GM19372 (cell line): Measurements from ENCODE around the gene AKAP9.
"Not testable (repeated sequence)": the region's sequence is repeated elsewhere in the genome, so short reads cannot be mapped to it uniquely, and the experiment has no call there.

ENCODE experiments used
- ATAC-seq: cut with Tn5 transposase; IDR thresholded peaks from one replicate; pipeline ENCODE4 v1.9.1; 2021; ENCODE audit warnings: mild to moderate bottlenecking, low read depth, moderate library complexity; ENCODE audit not compliant: unreplicated experiment

Gene AKAP9

DNA sequence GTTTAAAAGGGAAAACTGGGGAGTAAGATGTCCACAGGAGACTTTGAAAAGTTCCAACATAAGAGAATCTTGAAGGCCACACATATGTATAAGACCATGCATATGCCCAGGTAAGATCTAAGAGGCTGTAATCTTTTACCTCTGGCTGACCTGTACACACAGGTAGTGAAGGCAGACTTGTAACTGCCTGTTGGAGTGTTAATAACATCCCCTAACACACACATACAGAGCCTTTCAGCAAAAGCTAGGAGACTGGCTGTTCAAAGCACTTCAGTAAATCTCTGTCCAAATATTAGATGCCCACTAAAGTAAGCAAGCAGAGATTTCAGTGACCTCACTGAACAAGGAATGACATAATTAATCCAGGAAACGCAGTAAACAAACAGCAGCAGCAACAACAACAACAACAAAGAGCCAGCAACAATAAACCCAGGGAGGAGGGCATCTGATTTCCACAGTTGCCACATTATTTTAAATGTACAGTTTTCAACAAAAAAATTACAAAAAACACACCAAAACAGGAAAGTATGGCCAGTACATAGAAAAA is 178.6 kb downstream of the AKAP9 start:
- no peak for ATAC-seq

DNA sequence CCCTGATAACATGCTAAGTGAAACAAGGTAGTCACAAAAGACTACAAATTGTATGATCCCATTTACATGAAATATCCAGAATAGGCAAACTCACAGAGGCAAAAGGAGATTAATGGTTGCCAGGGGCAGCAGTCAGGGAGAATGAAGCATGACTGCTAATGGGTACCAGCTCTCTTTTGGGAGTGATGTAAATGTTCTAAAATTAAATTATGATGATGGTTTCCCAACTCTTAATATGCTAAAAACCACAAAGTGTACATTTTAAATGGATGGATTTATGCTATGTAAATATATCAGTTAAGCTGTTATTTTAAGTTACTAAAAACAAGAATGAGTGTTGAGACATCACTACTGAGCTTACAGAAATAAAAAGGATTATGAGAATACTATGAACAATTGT is 181.0 kb downstream of the AKAP9 start:
- ATAC-seq = no peak

DNA sequence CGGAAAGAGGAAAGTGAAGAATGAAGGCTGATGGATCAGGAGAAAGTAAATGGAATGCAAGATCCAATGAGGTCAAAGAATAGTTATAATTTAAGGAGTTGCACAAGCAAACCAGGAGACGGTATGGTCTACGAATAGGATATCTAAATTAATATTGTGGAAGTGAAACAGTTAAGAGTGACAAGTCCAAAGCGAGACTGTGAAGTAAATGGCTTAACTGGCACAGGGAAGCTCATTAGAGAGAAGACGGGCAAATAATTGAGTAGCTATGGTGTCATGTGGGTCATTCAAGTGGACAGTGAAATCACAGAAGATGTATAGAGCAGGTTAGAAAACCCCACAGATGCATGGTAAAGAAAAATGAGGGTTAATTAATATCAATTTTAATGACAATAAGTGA is 190.4 kb downstream of the AKAP9 start:
- no peak for ATAC-seq

DNA sequence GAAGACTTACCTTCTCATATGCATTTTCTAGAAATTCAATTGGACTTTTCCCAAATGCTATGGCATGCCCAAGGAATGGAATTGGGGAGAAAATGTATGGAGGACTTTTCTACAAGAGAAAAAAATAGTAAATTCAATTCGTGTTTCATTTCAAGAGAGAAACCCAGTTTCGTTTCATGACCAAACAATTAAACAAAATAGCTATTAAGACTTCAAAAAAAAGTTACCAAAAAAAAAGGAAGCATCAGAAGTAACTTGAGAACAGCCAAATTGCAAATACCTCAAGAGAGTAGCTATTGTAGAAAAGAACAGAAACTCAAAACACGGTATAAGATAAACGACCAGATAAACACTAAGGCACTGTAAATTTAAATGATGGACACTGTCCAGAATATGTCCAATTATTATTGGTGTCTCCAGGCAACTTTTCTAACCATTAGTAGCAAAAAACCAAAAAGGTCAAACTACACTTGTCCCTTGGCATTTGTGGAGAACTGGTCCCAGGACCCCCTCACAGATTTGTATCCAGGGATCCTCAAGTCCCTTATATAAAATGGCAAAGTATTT is 191.2 kb downstream of the AKAP9 start:
- no peak for ATAC-seq

GRCh38 chr7:92133133-92133736 is 192.6 kb downstream of the AKAP9 start:
- ATAC-seq = no peak

GRCh38 chr7:92133737-92134270 is 193.1 kb downstream of the AKAP9 start:
- ATAC-seq = peak; percentile 27

GRCh38 chr7:92134271-92135051 is 193.8 kb downstream of the AKAP9 start, which contains the start of gene CYP51A1:
Gene CYP51A1 (minus strand): TSS chr7:92134477. CDS start chr7:92134364, 113 bp downstream.
- ATAC-seq = peak; percentile 81

DNA sequence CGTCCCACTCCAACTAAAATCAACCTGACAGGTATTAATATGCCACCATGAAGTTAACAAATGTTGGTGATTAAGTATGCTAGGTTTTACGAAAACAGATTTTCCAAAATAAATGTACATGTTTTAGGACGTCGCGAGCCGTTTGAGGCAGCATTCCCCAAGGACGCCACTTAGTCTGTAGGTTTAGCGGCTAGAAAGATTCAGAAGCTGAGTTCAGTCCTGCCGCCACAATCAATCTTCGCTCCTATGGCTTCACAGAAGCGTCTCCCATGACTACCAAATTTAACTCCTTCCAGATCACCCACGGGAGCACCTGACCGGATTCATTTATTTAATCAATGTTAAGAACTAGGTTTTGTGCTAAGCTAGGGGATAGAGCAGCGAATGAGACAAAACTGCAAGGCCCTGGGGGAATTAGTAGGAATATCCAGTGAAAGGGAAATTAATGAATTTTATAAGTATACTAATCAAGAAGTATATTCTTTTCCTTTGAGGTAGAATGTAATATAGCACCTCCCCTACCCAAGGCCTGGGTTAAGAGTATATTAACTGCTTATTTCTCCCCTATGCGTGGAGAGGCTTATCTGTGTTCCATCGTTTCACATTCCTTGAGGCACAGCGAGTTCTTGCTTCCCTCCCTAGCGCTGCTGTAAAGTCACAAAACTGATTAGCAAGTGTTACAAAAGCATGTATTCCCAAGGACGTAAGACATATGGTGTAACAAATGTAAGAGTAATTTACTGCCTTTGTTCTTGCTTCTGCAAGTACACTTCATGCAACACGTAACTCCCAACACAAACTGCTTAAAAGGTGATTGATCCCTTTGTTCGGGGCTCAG is 194.6 kb downstream of the AKAP9 start:
- no peak for ATAC-seq

DNA sequence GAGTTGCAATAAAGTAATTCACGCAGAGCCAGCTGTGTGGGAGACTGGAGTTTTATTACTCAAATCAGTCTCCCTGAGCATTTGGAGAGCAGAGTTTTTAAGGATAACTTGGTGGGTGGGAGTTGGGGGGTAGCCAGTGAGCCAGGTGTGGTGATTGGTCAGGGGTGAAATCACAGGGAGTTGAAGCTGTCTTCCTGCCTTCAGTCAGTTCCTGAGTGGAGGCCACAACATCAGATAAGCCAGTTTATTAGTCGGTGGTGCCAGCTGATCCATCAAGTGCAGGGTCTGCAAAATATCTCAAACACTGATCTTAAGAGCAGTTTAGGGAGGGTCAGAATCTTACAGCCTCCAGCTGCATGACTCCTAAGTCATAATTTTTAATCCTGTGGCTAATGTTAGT is 196.9 kb downstream of the AKAP9 start:
- no peak for ATAC-seq

DNA sequence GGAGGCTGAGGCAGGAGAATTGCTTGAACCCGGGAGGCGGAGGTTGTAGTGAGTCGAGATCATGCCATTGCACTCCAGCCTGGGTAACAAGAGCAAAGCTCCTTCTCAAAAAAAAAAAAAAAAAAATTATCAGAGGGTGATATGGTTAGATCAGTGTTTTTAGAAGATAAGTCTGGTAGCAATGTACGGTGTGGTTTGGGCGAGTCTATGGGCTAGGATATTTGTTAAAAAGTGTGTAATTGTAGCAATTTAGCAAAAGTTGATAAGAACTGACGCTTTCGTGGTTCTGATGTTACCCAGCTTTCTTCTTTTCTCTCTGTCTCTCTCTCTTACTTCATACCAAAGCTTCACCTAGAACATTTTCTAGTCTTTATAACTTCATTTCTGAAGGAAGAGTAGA is 200.5 kb downstream of the AKAP9 start:
- ATAC-seq = no peak

- ATAC-seq = not testable (repeated sequence)
These were observed 202.1 kb downstream of the AKAP9 start for GRCh38 chr7:92142791-92143190.

GRCh38 chr7:92143192-92143880 is 202.7 kb downstream of the AKAP9 start:
- not testable (repeated sequence) for ATAC-seq

- no peak for ATAC-seq
These were observed 209.1 kb downstream of the AKAP9 start for GRCh38 chr7:92149736-92150239.

GRCh38 chr7:92150450-92151017 is 209.9 kb downstream of the AKAP9 start:
- ATAC-seq = no peak

GRCh38 chr7:92155108-92155739 is 214.6 kb downstream of the AKAP9 start:
- no peak for ATAC-seq

- no peak for ATAC-seq
These were observed 216.3 kb downstream of the AKAP9 start for GRCh38 chr7:92156990-92157389.

- peak; percentile 62 for ATAC-seq
These were observed 218.3 kb downstream of the AKAP9 start for GRCh38 chr7:92158660-92159575.
